GM20000 (cell line): ENCODE data around the gene KIF6.

Experiments
- DNase-seq: peaks from one replicate; pipeline ENCODE4 v3.0.0; 2012; ENCODE audit warnings: low spot score
- CTCF ChIP-seq: IDR thresholded peaks from 2 replicates; pipeline ENCODE4 v1.5.1; 2012; ENCODE audit warnings: mild to moderate bottlenecking, control low read depth; ENCODE audit errors: extremely low read depth, missing control alignments

KIF6 gene

GRCh38 chr6:39693206-39693605 is 32.0 kb downstream of the KIF6 start:
- TF ChIP-seq CTCF = no peak
- DNase-seq = no peak

DNA sequence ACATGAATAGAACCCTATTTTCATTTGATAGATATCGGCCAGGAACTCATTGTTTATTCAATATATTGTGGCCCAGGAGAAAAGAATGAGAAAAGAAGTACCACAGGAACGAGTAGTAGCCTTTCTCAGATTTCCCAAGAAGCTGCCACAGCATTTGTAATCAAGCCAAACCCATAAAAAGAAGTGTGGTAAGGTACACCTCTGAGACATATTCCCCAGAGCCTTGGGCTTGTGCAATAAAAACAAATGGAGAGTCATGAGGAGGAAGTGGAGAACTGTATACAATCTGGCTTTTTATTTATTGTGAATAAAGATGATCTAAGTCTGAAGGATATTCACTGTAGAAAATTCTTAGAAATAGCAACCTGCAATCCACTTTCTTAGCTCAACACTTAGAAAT is 36.7 kb downstream of the KIF6 start:
- no peak for TF ChIP-seq CTCF
- DNase-seq = no peak

GRCh38 chr6:39686976-39687375 is 38.2 kb downstream of the KIF6 start:
- no peak for TF ChIP-seq CTCF
- no peak for DNase-seq

GRCh38 chr6:39685938-39686337 is 39.3 kb downstream of the KIF6 start:
- no peak for DNase-seq
- TF ChIP-seq CTCF = no peak

GRCh38 chr6:39685489-39685826 is 39.8 kb downstream of the KIF6 start:
- no peak for DNase-seq
- no peak for TF ChIP-seq CTCF

DNA sequence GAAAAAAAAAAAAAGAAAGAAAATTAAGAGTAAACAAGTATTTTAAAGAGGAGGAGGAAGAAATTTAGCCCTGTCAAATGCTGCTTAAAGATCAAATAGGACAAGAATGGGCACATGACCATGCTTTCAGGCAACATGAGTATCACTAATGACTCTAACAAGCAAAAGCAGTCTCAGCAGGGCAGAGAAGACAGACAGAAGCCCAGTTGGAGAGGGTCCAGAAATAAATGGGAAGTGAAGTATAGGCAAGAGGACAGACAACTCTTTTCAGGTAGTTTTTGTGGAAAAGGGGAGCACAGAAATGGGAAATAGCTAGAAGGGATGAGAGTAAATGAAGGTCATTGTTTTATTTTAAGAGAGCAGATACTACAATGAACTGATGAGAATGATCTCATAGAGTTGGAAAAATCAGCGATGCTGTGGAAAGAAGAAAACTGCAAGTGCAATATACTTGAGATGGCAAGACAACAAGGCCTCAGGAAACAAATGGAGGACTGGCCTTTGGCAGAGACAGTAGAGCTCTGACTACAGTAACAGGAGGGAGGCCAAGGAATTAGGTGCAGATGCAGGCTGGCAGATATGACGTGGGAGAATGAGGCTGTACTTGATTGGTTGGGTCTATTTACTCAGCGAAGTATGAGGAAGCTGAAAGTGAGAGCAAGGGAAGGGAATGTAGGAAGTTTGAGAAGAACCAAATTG is 40.3 kb downstream of the KIF6 start:
- TF ChIP-seq CTCF = no peak
- DNase-seq = no peak

- DNase-seq = no peak
- TF ChIP-seq CTCF = no peak
Observed at GRCh38 chr6:39681674-39682121, 43.5 kb downstream of the KIF6 start.
